ENCODE measurements around the gene GGCX.

DNA sequence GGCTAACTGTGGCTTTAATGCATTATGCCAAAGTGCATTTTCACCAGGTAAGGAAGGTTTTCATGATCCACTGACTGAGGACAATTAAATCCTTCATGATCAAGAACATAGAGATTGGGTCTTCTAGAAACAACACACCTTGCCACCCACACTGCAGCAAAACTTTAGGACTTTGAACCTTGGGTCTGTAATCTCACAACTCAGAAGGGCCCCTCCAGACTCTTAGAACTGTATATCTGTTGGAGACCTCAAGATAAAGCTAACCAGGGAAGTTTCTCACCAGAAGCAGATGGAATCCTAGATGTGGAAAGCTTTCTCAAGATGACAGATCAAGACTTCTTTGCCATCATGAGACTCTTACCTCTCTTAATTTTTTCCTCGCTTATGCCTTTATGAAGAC, 64.9 kb downstream of the GGCX start:
- TF ChIP-seq GATA2 (IDR thresholded peaks at IDR 0.05; ENCODE audit: insufficient read depth, insufficient read length, low read depth, low read length) = no peak
- TF ChIP-seq EZH2 (IDR thresholded peaks at IDR 0.05; ENCODE audit: borderline replicate concordance, low read depth, low read length, severe bottlenecking) = no peak
- TF ChIP-seq, protein P1, sequence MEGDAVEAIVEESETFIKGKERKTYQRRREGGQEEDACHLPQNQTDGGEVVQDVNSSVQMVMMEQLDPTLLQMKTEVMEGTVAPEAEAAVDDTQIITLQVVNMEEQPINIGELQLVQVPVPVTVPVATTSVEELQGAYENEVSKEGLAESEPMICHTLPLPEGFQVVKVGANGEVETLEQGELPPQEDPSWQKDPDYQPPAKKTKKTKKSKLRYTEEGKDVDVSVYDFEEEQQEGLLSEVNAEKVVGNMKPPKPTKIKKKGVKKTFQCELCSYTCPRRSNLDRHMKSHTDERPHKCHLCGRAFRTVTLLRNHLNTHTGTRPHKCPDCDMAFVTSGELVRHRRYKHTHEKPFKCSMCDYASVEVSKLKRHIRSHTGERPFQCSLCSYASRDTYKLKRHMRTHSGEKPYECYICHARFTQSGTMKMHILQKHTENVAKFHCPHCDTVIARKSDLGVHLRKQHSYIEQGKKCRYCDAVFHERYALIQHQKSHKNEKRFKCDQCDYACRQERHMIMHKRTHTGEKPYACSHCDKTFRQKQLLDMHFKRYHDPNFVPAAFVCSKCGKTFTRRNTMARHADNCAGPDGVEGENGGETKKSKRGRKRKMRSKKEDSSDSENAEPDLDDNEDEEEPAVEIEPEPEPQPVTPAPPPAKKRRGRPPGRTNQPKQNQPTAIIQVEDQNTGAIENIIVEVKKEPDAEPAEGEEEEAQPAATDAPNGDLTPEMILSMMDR (IDR thresholded peaks at IDR 0.05; ENCODE audit: extremely low read depth in 1 of 2, insufficient read depth in 1 of 2, low read depth in 1 of 2, low read length in 2 of 2) = no peak
- no peak for TF ChIP-seq MAX (IDR thresholded peaks at IDR 0.05; ENCODE audit: insufficient read depth, insufficient read length)
